Neural progenitor cell (in vitro differentiated cells): ENCODE results near the gene HSPA4. TPM values are rescaled to one million over a fixed set of nuclear protein-coding genes. Genes with fewer than 3 reads are reported as not detected.

ENCODE experiments used
- DNase-seq: peaks from one replicate; pipeline ENCODE4 v3.0.0-alpha.2; 2016; ENCODE audit warnings: low spot score
- H2AFZ ChIP-seq: fragments of 200-600 bp; sonication (generic); replicated peaks from 2 replicates; pipeline ENCODE4 v1.6.1; 2016; ENCODE audit warnings: antibody characterized with exemption
- H3F3A ChIP-seq: fragments of 200-600 bp; sonication (generic); 2 replicates; pipeline ENCODE4 v1.6.1; 2016; ENCODE audit warnings: antibody characterized with exemption, low read depth
- H3K27ac ChIP-seq: fragments of 200-600 bp; sonication (generic); 2 replicates; pipeline ENCODE4 v1.5.1; 2016; ENCODE audit warnings: mild to moderate bottlenecking
- H3K27me3 ChIP-seq: fragments of 200-600 bp; sonication (generic); 2 replicates; pipeline ENCODE4 v1.6.1; 2016; ENCODE audit warnings: mild to moderate bottlenecking, moderate library complexity
- H3K36me3 ChIP-seq: fragments of 200-600 bp; sonication (generic); 2 replicates; pipeline ENCODE4 v1.5.1; 2016
- H3K4me1 ChIP-seq: fragments of 200-600 bp; sonication (generic); 2 replicates; pipeline ENCODE4 v1.6.1; 2016; ENCODE audit warnings: mixed run types
- H3K4me2 ChIP-seq: fragments of 200-600 bp; sonication (generic); 2 replicates; pipeline ENCODE4 v1.6.1; 2016
- H3K4me3 ChIP-seq: fragments of 200-600 bp; sonication (generic); 2 replicates; pipeline ENCODE4 v1.5.1; 2016
- H3K79me2 ChIP-seq: fragments of 200-600 bp; sonication (generic); 2 replicates; pipeline ENCODE4 v1.6.1; 2016; ENCODE audit warnings: low read depth
- H3K9ac ChIP-seq: fragments of 200-600 bp; sonication (generic); 2 replicates; pipeline ENCODE4 v1.6.1; 2016
- H3K9me3 ChIP-seq: fragments of 200-600 bp; sonication (generic); 2 replicates; pipeline ENCODE4 v1.5.1; 2016; ENCODE audit warnings: low read depth
- H4K20me1 ChIP-seq: fragments of 200-600 bp; sonication (generic); 2 replicates; pipeline ENCODE4 v1.6.1; 2016; ENCODE audit warnings: low read depth
- H3K27ac Mint-ChIP-seq: 3 replicates; pipeline ENCODE4 v1.8.0; 2021; ENCODE audit warnings: mixed read lengths
- H3K27me3 Mint-ChIP-seq: 2 replicates; pipeline ENCODE4 v1.8.0; 2022; ENCODE audit warnings: low read depth, mild to moderate bottlenecking, inconsistent platforms, moderate library complexity, mixed read lengths; ENCODE audit not compliant: insufficient read depth
- H3K36me3 Mint-ChIP-seq: 3 replicates; pipeline ENCODE4 v1.8.0; 2021; ENCODE audit warnings: mixed read lengths
- H3K4me1 Mint-ChIP-seq: 3 replicates; pipeline ENCODE4 v1.8.0; 2021; ENCODE audit warnings: mixed read lengths
- H3K4me3 Mint-ChIP-seq: 3 replicates; pipeline ENCODE4 v1.8.0; 2021; ENCODE audit warnings: mild to moderate bottlenecking, moderate library complexity, mixed read lengths
- H3K9me3 Mint-ChIP-seq: 3 replicates; pipeline ENCODE4 v1.8.0; 2020; ENCODE audit warnings: mixed read lengths
- CTCF ChIP-seq: fragments of 200-600 bp; sonication (generic); IDR thresholded peaks from 2 replicates; pipeline ENCODE4 v1.5.1; 2017; ENCODE audit warnings: antibody characterized with exemption, mild to moderate bottlenecking
- EZH2 ChIP-seq: fragments of 200-600 bp; sonication (generic); IDR thresholded peaks from 2 replicates; pipeline ENCODE4 v1.6.1; 2017; ENCODE audit warnings: antibody characterized with exemption, mild to moderate bottlenecking, moderate library complexity
- EZH2phosphoT487 ChIP-seq: fragments of 200-600 bp; sonication (generic); IDR thresholded peaks from 2 replicates; pipeline ENCODE4 v1.6.1; 2017; ENCODE audit warnings: antibody characterized with exemption
- total RNA-seq: library from RNA; depleted of rRNA; stranded (reverse); fragments of >200 nt; gene quantifications from 2 replicates; pipeline ENCODE4 v1.2.3, GENCODE V29; 2015; ENCODE audit warnings: low replicate concordance

HSPA4 gene
- total RNA-seq, 1 donor from 2014 or later, result 232 TPM

DNA sequence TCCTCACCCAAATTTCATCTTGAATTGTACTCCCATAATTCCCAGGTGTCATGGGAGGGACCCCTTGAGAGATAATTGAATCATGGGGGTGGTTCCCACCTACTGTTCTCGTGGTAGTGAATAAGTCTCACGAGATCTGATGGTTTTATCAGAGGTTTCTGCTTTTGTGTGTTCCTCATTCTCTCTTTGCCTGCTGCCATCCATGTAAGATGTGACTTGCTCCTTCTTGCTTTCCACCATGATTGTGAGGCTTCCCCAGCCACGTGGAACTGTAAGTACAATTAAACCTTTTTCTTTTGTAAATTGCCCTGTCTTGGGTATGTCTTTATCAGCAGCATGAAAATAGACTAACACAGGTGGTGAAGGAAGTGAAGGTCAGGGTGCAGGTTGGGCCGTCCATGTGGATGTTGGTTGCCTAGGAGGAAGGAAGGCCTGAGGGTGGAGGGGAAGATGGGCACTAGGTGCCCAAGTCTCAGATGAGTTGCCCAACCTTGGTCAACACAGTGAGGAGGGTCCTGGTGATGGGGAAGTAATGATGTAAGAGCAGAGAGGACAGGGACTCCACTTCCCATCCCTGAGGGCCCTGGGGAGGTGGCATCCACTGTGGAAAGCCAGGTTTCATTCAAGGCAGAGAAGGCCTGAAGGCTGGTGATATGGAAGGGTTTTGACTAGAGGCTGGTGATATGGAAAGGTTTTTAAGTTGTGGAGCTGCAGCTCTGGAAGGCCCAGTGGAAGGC, 92.6 kb downstream of the HSPA4 start:
- no peaks in the 10 kb centered on the region for H3K4me1 ChIP-seq
- no peak overlapping the region for H3K4me3 Mint-ChIP-seq
- H3K27ac Mint-ChIP-seq, result no peak overlapping the region

GRCh38 chr5:133145436-133146170, 93.8 kb downstream of the HSPA4 start:
- Histone ChIP-seq H3K36me3 (no peaks in the 10 kb centered on the region), H3K4me2 (no peak overlapping the region), H3K9ac (no peak overlapping the region), H3K4me3 (no peak overlapping the region), H3K27ac (no peak overlapping the region), H4K20me1 (no peaks in the 10 kb centered on the region), H3F3A (no peaks in the 10 kb centered on the region), H2AFZ (no peak overlapping the region), H3K27me3 (no peaks in the 10 kb centered on the region), H3K9me3 (no peaks in the 10 kb centered on the region), H3K79me2 (no peaks in the 10 kb centered on the region), H3K4me1 (no peaks in the 10 kb centered on the region)
- peaks cover 2% of the 10 kb centered on the region for H3K27me3 Mint-ChIP-seq
- H3K9me3 Mint-ChIP-seq, result peaks cover 6% of the 10 kb centered on the region
- H3K27ac Mint-ChIP-seq, result peak overlapping the region; percentile 47
- no peaks in the 10 kb centered on the region for H3K36me3 Mint-ChIP-seq
- H3K4me1 Mint-ChIP-seq, result peaks cover 26% of the 10 kb centered on the region
- no peak overlapping the region for H3K4me3 Mint-ChIP-seq
- DNase-seq, result no peak
- TF ChIP-seq EZH2, result no peak

More for the DNA sequence above, 92.6 kb downstream of the HSPA4 start:
- no peak overlapping the region for H3K4me3 ChIP-seq
- H3K27ac ChIP-seq, result no peak overlapping the region
- no peaks in the 10 kb centered on the region for H3K36me3 ChIP-seq
- TF ChIP-seq EZH2phosphoT487 (no peak), EZH2 (no peak), CTCF (no peak)
- Mint-ChIP-seq H3K36me3 (no peaks in the 10 kb centered on the region), H3K9me3 (peaks cover 6% of the 10 kb centered on the region), H3K27me3 (peaks cover 2% of the 10 kb centered on the region), H3K4me1 (peaks cover 18% of the 10 kb centered on the region)
- no peak overlapping the region for H2AFZ ChIP-seq
- no peaks in the 10 kb centered on the region for H3K27me3 ChIP-seq
- no peak overlapping the region for H3K4me2 ChIP-seq
- H3K9me3 ChIP-seq, result no peaks in the 10 kb centered on the region
- DNase-seq, result no peak
- H3K9ac ChIP-seq, result no peak overlapping the region
- H4K20me1 ChIP-seq, result no peaks in the 10 kb centered on the region
- H3F3A ChIP-seq, result no peaks in the 10 kb centered on the region
- no peaks in the 10 kb centered on the region for H3K79me2 ChIP-seq

- Histone ChIP-seq H3K4me1 (no peaks in the 10 kb centered on the region), H3K27ac (no peak overlapping the region), H3K79me2 (no peaks in the 10 kb centered on the region), H3K9ac (no peak overlapping the region), H3K9me3 (no peaks in the 10 kb centered on the region), H3F3A (no peaks in the 10 kb centered on the region), H3K4me2 (no peak overlapping the region), H2AFZ (no peak overlapping the region), H4K20me1 (no peaks in the 10 kb centered on the region), H3K27me3 (no peaks in the 10 kb centered on the region), H3K36me3 (no peaks in the 10 kb centered on the region), H3K4me3 (no peak overlapping the region)
- peaks cover 26% of the 10 kb centered on the region for H3K4me1 Mint-ChIP-seq
- no peak overlapping the region for H3K27ac Mint-ChIP-seq
- H3K36me3 Mint-ChIP-seq, result no peaks in the 10 kb centered on the region
- no peak overlapping the region for H3K4me3 Mint-ChIP-seq
- TF ChIP-seq CTCF (no peak), EZH2phosphoT487 (no peak), EZH2 (no peak)
- peaks cover 2% of the 10 kb centered on the region for H3K27me3 Mint-ChIP-seq
- no peak for DNase-seq
- H3K9me3 Mint-ChIP-seq, result peaks cover 6% of the 10 kb centered on the region
Measured at GRCh38 chr5:133147411-133147810, 95.6 kb downstream of the HSPA4 start.
